HepG2 (cell line): ENCODE results near the gene TOPORS.

Source experiments
- CBX2 ChIP-seq, 2 experiments: fragments of 200-600 bp in 1 of 2; sonication (generic); formaldehyde crosslinking in 1 of 2; IDR thresholded peaks; 2 replicates each; pipeline versions ENCODE4 v1.7.0 to v1.8.1; 2018 to 2022; ENCODE audit warnings: low read depth in 2 of 2, low read length in 1 of 2, mild to moderate bottlenecking in 1 of 2, missing genetic modification reagents in 1 of 2
- HNRNPL ChIP-seq: fragments of 200-400 bp; formaldehyde crosslinking; IDR thresholded peaks from 2 replicates; pipeline ENCODE4 v1.6.1; 2017; ENCODE audit warnings: mild to moderate bottlenecking, low read depth, low read length
- MIER2 ChIP-seq: IDR thresholded peaks from 2 replicates; pipeline ENCODE4 v1.6.1; 2016; ENCODE audit warnings: missing biosample characterization, missing genetic modification reagents
- NFIC ChIP-seq: IDR thresholded peaks from 2 replicates; pipeline ENCODE4 v1.6.1; 2012; ENCODE audit warnings: mild to moderate bottlenecking, low read length, inconsistent platforms
- RAD21 ChIP-seq: fragments of 450-650 bp; formaldehyde crosslinking; IDR thresholded peaks from 2 replicates; pipeline ENCODE4 v1.5.0; 2020; ENCODE audit warnings: mild to moderate bottlenecking
- SMARCE1 ChIP-seq: fragments of 450-650 bp; IDR thresholded peaks from 2 replicates; pipeline ENCODE4 v1.6.1; 2017; ENCODE audit warnings: borderline replicate concordance
- TAF1 ChIP-seq: sonication (generic); formaldehyde crosslinking; IDR thresholded peaks from 2 replicates; pipeline ENCODE4 v1.4.0; 2020; ENCODE audit warnings: missing genetic modification reagents
- THAP11 ChIP-seq: IDR thresholded peaks from 2 replicates; pipeline ENCODE4 v1.6.1; 2016; ENCODE audit warnings: missing biosample characterization, missing genetic modification reagents
- ZBTB7A ChIP-seq: sonication (generic); formaldehyde crosslinking; IDR thresholded peaks from 2 replicates; pipeline ENCODE4 v1.8.0; 2022; ENCODE audit warnings: mild to moderate bottlenecking, missing genetic modification reagents

DNA sequence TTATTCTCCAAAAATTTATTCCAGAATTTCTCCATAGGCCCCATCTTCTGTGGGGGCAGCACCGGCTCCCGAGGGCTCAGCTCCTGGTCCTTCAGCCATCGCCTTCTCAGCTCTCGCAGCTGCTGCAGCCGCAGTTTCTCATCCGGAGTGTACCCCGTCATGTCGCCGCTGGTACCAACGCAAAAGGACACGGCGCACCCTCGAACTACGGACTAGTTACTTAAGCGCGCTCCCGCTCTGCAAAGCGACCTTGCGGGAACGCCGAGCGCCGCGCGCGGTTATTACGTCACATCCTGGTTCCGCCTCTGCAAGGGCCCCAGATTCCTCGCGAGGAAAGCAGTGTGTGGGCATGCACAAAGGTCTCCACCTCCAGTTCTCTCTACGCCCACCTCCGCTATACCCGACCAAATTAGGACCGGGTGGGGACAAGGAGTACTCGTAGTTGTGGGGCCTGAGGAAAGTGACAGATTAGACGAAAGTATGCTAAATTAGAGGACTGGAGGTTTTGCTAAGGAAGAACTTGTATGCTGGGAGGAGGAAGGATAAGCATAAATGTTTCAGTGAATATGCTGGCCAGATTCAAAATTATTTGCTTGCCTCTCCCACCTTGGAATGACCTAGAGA lies 20.6 kb upstream of the TOPORS start, which contains the start of gene NDUFB6:
- TF ChIP-seq SMARCE1 (no peak), HNRNPL (no peak), ZBTB7A (CRISPR knock-in tag) (no peak), CBX2 (IDR thresholded peaks at IDR 0.05; ENCODE audit: low read depth, low read length) (no peak), CBX2 (CRISPR knock-in tag; IDR thresholded peaks at IDR 0.05; ENCODE audit: low read depth) (no peak), THAP11 (CRISPR knock-in tag) (peak; percentile 94), RAD21 (CRISPR knock-in tag) (0 out of 2 replicates have a peak, but pooled peaks have one; percentile 21), MIER2 (CRISPR knock-in tag) (no peak), TAF1 (CRISPR knock-in tag) (peak; percentile 79), NFIC (no peak)
